Small intestine (tissue), 7 donors: ENCODE results near the gene GCNA. TPM values are rescaled to one million over a fixed set of nuclear protein-coding genes. Genes with fewer than 3 reads are reported as not detected.
"Not testable (repeated sequence)": the region's sequence is repeated elsewhere in the genome, so short reads cannot be mapped to it uniquely, and the experiment has no call there.

Source experiments
- DNase-seq, 2 donors: peaks; one replicate each; pipeline versions ENCODE4 v3.0.0 to v3.0.0-alpha.2; 2013
- FAIRE-seq: peaks from 2 replicates; lab custom pipeline; 2012; peaks lifted over from hg19 to GRCh38; lab: Jason Lieb, UNC
- H3K27ac ChIP-seq, 3 donors: one replicate each; pipeline ENCODE4 v1.5.1; 2013; ENCODE audit warnings: low read length in 2 of 3, mild to moderate bottlenecking in 2 of 3, control low read depth in 1 of 3, inconsistent platforms in 1 of 3, low read depth in 1 of 3, moderate library complexity in 1 of 3
- H3K27me3 ChIP-seq, 3 donors: one replicate each; pipeline ENCODE4 v1.6.1; 2013; ENCODE audit warnings: low read length in 3 of 3, inconsistent platforms in 1 of 3; ENCODE audit not compliant: control insufficient read depth in 3 of 3, insufficient read depth in 3 of 3
- H3K36me3 ChIP-seq, 3 donors: one replicate each; pipeline ENCODE4 v1.6.1; 2013; ENCODE audit warnings: low read length in 3 of 3, inconsistent platforms in 1 of 3, low read depth in 1 of 3, mild to moderate bottlenecking in 1 of 3, moderate library complexity in 1 of 3; ENCODE audit not compliant: control insufficient read depth in 3 of 3, insufficient read depth in 2 of 3
- H3K4me1 ChIP-seq, 3 donors: one replicate each; pipeline ENCODE4 v1.6.1; 2013; ENCODE audit warnings: low read length in 2 of 3, inconsistent platforms in 1 of 3, low read depth in 1 of 3, mild to moderate bottlenecking in 1 of 3, moderate library complexity in 1 of 3; ENCODE audit not compliant: control insufficient read depth in 3 of 3, insufficient read depth in 2 of 3
- H3K4me3 ChIP-seq, 3 donors: one replicate each; pipeline ENCODE4 v1.5.1; 2013; ENCODE audit warnings: low read length in 3 of 3, control low read depth in 1 of 3, inconsistent platforms in 1 of 3, low read depth in 1 of 3, mild to moderate bottlenecking in 1 of 3, moderate library complexity in 1 of 3
- H3K9me3 ChIP-seq, 2 donors: one replicate each; pipeline ENCODE4 v1.6.1; 2013; ENCODE audit warnings: low read depth in 1 of 2, low read length in 1 of 2; ENCODE audit not compliant: control insufficient read depth in 2 of 2, insufficient read depth in 1 of 2
- WGBS, 3 donors: extraction: QIAGEN DNeasy Blood & Tissue Kit; methylation state at CpG; one replicate each; pipeline ENCODE4 v1.1.7; 2013; 5-methylcytosine and 5-hydroxymethylcytosine counted together
- polyA plus RNA-seq, 4 donors: library from polyadenylated mRNA; stranded (reverse) in 3 of 4; unstranded in 1 of 4; fragments of 200-250 nt in 3 of 4; fragments of 120-200 nt in 1 of 4; gene quantifications; one replicate each; pipeline versions ENCODE4 v1.2.1 to v1.2.3, GENCODE V29; 2013
- donor health status: healthy with polysubstance abuse.
- donor health status: control.
- donor health status: control.
- donor health status: Bipolar disorder and iron deficiency.
- donor health status: healthy.

The GCNA gene
- polyA plus RNA-seq, 4 donors, result 1.1 to 1.7 (median 1.5) TPM

GRCh38 chrX:71632923-71633657, 54.9 kb downstream of the GCNA start:
- H3K4me1 ChIP-seq, result peaks cover 0 to 33% (median 0%) of the 10 kb centered on the region in 3 donors
- no peaks in the 10 kb centered on the region for H3K36me3 ChIP-seq
- FAIRE-seq, result no peak
- H3K27ac ChIP-seq, result peak overlapping the region in 1 of 3 donors; percentile 68
- no peaks in the 10 kb centered on the region for H3K27me3 ChIP-seq
- H3K4me3 ChIP-seq, result no peak overlapping the region
- H3K9me3 ChIP-seq, result no peaks in the 10 kb centered on the region
- DNase-seq, result peak; percentile 58 to 67
- 70 to 76% (median 75%) methylated on average over 10 of the region's 10 CpGs for whole genome bisulfite sequencing, 3 donors

- no peak overlapping the region for H3K27ac ChIP-seq
- FAIRE-seq (no peak), DNase-seq (no peak)
- peaks cover 0 to 27% (median 0%) of the 10 kb centered on the region in 3 donors for H3K4me1 ChIP-seq
- H3K27me3 ChIP-seq, result no peaks in the 10 kb centered on the region
- no peaks in the 10 kb centered on the region for H3K36me3 ChIP-seq
- no peaks in the 10 kb centered on the region for H3K9me3 ChIP-seq
- H3K4me3 ChIP-seq, result no peak overlapping the region
- 82 to 90% (median 83%) methylated on average over 5 to 6 of the region's 6 CpGs for WGBS, 3 donors
These were observed 56.1 kb downstream of the GCNA start for GRCh38 chrX:71634366-71634765.

GRCh38 chrX:71636438-71637252, 58.4 kb downstream of the GCNA start:
- H3K27ac ChIP-seq, result peak overlapping the region in 1 of 3 donors; percentile 50
- FAIRE-seq, result no peak
- no peaks in the 10 kb centered on the region for H3K27me3 ChIP-seq
- H3K4me3 ChIP-seq, result no peak overlapping the region
- H3K4me1 ChIP-seq, result peaks cover 0 to 21% (median 0%) of the 10 kb centered on the region in 3 donors
- WGBS, 3 donors, result 68 to 78% (median 70%) methylated on average over 9 of the region's 9 CpGs
- DNase-seq, result no peak
- no peaks in the 10 kb centered on the region for H3K36me3 ChIP-seq
- no peaks in the 10 kb centered on the region for H3K9me3 ChIP-seq

GRCh38 chrX:71637253-71637618, 59.0 kb downstream of the GCNA start:
- FAIRE-seq, result no peak
- Histone ChIP-seq H3K9me3 (no peaks in the 10 kb centered on the region), H3K36me3 (no peaks in the 10 kb centered on the region), H3K4me3 (no peak overlapping the region), H3K4me1 (peaks cover 0 to 17% (median 0%) of the 10 kb centered on the region in 3 donors), H3K27me3 (no peaks in the 10 kb centered on the region), H3K27ac (peak overlapping the region in 1 of 3 donors; percentile 50)
- no peak for DNase-seq
- WGBS, 3 donors, result 70 to 88% (median 83%) methylated on average over 3 of the region's 3 CpGs

- Histone ChIP-seq H3K27me3 (no peaks in the 10 kb centered on the region), H3K27ac (peak overlapping the region in 1 of 3 donors; percentile 54), H3K36me3 (no peaks in the 10 kb centered on the region), H3K4me3 (no peak overlapping the region), H3K4me1 (peaks cover 0 to 12% (median 0%) of the 10 kb centered on the region in 3 donors), H3K9me3 (no peaks in the 10 kb centered on the region)
- WGBS, 3 donors, result 41 to 58% (median 42%) methylated on average over 4 of the region's 4 CpGs
- FAIRE-seq (no peak), DNase-seq (no peak)
These were observed 59.6 kb downstream of the GCNA start for GRCh38 chrX:71637848-71638247.

GRCh38 chrX:71638409-71638808, 60.2 kb downstream of the GCNA start:
- no peak overlapping the region for H3K4me3 ChIP-seq
- no peaks in the 10 kb centered on the region for H3K9me3 ChIP-seq
- no peaks in the 10 kb centered on the region for H3K27me3 ChIP-seq
- 61 to 69% (median 65%) methylated on average over 4 of the region's 4 CpGs for WGBS, 3 donors
- H3K27ac ChIP-seq, result peak overlapping the region in 1 of 3 donors; percentile 24
- H3K4me1 ChIP-seq, result peaks cover 0 to 7% (median 0%) of the 10 kb centered on the region in 3 donors
- FAIRE-seq (no peak), DNase-seq (no peak)
- no peaks in the 10 kb centered on the region for H3K36me3 ChIP-seq

GRCh38 chrX:71640002-71640401, 61.8 kb downstream of the GCNA start:
- H3K36me3 ChIP-seq, result no peaks in the 10 kb centered on the region
- H3K27ac ChIP-seq, result no peak overlapping the region
- FAIRE-seq (no peak), DNase-seq (no peak)
- peaks cover 0 to 3% (median 0%) of the 10 kb centered on the region in 3 donors for H3K4me1 ChIP-seq
- WGBS, 3 donors, result 83 to 85% (median 84%) methylated on average over 4 of the region's 4 CpGs
- no peaks in the 10 kb centered on the region for H3K9me3 ChIP-seq
- no peaks in the 10 kb centered on the region for H3K27me3 ChIP-seq
- no peak overlapping the region for H3K4me3 ChIP-seq

- not testable (repeated sequence) for H3K4me3 ChIP-seq, H3K27me3 ChIP-seq, H3K27ac ChIP-seq, FAIRE-seq, DNase-seq, H3K4me1 ChIP-seq, H3K36me3 ChIP-seq, H3K9me3 ChIP-seq
- WGBS, 3 donors, result 26 to 47% (median 33%) methylated on average over 4 to 5 of the region's 6 CpGs
These were observed 66.2 kb downstream of the GCNA start for GRCh38 chrX:71644406-71644805.
